ENCODE results near the gene TAF8. TPM values are rescaled to one million over a fixed set of nuclear protein-coding genes. Genes with fewer than 3 reads are reported as not detected.

TAF8 gene
- total RNA-seq, 1 donor: 16.3 TPM

DNA sequence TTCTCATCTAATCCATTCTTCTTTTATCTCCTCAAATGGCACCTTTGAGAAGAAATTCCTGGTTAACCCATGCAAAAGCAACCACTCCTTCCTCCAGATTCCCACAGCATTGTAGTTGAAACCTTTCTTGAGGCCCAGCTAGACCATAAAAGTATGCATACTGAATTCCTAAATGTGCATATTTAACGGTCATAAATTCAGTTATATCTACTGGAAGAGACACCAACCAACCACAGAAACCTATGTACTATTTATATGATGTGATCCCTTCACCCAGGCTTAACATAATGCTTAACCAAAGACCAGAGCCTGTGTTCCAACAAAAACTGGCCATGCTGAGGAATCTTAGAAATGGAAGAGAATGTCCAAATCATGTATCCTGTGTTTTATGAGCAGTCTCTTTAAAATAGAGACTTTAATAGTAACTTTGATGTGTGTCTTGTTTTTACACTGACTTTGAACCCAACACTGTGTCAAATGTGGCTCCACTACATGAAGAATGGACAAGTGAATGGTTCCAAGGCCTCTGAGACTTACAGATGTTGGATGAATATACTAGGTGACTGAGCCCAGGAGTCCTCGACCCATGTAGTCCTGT is 11.4 kb upstream of the TAF8 start:
- Histone ChIP-seq H3K4me1 (ENCODE audit: insufficient read depth, low read length) (no peaks in the 10 kb centered on the region), H3K9me3 (ENCODE audit: low read depth, low read length) (no peaks in the 10 kb centered on the region), H3K4me3 (ENCODE audit: insufficient read depth, low read length) (no peak overlapping the region), H3K36me3 (ENCODE audit: insufficient read depth, low read length) (no peaks in the 10 kb centered on the region), H3K79me2 (ENCODE audit: insufficient read depth, low read length) (no peaks in the 10 kb centered on the region), H3K4me2 (ENCODE audit: insufficient read depth, low read length) (no peak overlapping the region), H3K27me3 (ENCODE audit: insufficient read depth, low read length) (peaks cover 2% of the 10 kb centered on the region), H4K20me1 (ENCODE audit: insufficient read depth, low read length) (no peaks in the 10 kb centered on the region), H3K27ac (ENCODE audit: low read depth, low read length) (no peak overlapping the region), H2AFZ (ENCODE audit: low read length) (no peak overlapping the region)
- TF ChIP-seq, protein P1, sequence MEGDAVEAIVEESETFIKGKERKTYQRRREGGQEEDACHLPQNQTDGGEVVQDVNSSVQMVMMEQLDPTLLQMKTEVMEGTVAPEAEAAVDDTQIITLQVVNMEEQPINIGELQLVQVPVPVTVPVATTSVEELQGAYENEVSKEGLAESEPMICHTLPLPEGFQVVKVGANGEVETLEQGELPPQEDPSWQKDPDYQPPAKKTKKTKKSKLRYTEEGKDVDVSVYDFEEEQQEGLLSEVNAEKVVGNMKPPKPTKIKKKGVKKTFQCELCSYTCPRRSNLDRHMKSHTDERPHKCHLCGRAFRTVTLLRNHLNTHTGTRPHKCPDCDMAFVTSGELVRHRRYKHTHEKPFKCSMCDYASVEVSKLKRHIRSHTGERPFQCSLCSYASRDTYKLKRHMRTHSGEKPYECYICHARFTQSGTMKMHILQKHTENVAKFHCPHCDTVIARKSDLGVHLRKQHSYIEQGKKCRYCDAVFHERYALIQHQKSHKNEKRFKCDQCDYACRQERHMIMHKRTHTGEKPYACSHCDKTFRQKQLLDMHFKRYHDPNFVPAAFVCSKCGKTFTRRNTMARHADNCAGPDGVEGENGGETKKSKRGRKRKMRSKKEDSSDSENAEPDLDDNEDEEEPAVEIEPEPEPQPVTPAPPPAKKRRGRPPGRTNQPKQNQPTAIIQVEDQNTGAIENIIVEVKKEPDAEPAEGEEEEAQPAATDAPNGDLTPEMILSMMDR (IDR thresholded peaks at IDR 0.05; ENCODE audit: extremely low read depth, low read depth, low read length): no peak
- no peak for DNase-seq (ENCODE audit: insufficient read length, low spot score, missing footprints)

DNA sequence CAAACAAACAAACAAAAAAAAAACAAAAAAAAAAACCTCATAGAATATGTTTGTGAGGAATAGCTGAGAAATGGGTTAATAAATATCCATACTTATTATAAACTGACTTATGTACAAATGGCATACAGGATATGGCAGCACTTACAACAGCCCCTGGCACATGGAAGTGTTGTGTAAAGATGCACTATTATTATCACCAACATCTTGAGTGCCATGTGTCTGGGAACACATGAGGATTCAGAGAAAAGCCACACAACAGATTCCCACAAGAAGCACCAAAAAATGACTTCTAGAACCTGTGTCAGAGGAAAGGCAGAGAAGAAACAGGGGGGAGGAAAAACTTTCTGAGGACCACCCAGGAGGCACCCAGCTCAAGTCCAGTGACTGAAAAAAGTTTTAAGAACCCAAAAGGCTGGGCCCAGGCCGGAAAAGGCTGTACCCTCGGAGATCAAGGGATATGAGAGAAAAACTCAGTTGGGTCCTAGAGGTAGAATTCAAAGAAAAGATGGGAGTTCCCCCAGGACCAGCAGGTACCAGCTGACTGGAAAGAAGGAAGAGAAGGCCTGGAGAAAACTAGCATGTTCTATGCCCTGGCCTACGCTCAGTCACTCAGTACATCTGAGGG is 9.4 kb upstream of the TAF8 start:
- Histone ChIP-seq H3K27me3 (ENCODE audit: insufficient read depth, low read length) (peaks cover 2% of the 10 kb centered on the region), H3K27ac (ENCODE audit: low read depth, low read length) (no peak overlapping the region)
- TF ChIP-seq, protein P1 (IDR thresholded peaks at IDR 0.05; ENCODE audit: extremely low read depth, low read depth, low read length): no peak

DNA sequence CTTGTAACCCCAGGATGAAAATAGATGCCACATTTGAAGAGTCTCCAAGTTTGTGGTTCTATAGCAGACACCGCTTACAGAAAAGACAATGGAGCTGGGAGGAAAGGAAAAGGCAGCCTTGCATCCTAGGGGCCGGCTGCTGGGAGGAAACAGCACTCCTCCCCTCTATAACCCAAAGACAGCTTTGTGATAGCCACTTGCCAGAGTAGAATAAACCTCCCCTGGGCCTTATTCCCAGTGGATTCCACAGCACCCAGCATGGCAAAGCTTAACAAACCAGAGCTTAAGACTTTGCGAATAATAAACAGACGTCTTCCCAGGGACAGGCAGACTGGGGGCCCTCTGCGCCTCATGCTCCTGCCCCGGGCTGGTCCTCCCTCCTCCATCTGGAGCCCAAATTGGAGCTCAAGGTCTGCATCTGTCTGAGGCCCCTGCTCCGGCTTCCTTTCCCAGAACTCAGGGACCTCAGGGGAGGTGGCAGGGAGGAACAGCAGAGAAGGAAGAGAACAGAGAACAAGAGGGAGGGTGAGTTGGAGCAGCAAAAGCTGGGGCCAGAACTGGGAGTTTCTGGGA is 8.8 kb upstream of the TAF8 start:
- Histone ChIP-seq H3K27me3 (ENCODE audit: insufficient read depth, low read length) (peaks cover 2% of the 10 kb centered on the region), H3K36me3 (ENCODE audit: insufficient read depth, low read length) (no peaks in the 10 kb centered on the region), H3K27ac (ENCODE audit: low read depth, low read length) (no peak overlapping the region), H3K9me3 (ENCODE audit: low read depth, low read length) (no peaks in the 10 kb centered on the region), H2AFZ (ENCODE audit: low read length) (peak overlapping the region; percentile 22), H3K4me1 (ENCODE audit: insufficient read depth, low read length) (peaks cover 11% of the 10 kb centered on the region), H3K4me3 (ENCODE audit: insufficient read depth, low read length) (no peak overlapping the region), H3K4me2 (ENCODE audit: insufficient read depth, low read length) (no peak overlapping the region), H3K79me2 (ENCODE audit: insufficient read depth, low read length) (no peaks in the 10 kb centered on the region), H4K20me1 (ENCODE audit: insufficient read depth, low read length) (no peaks in the 10 kb centered on the region)
- TF ChIP-seq, protein P1 (IDR thresholded peaks at IDR 0.05; ENCODE audit: extremely low read depth, low read depth, low read length): no peak
- DNase-seq (ENCODE audit: insufficient read length, low spot score, missing footprints): no peak

More for the DNA sequence above, 9.4 kb upstream of the TAF8 start:
- no peak for DNase-seq (ENCODE audit: insufficient read length, low spot score, missing footprints)
- Histone ChIP-seq H3K79me2 (ENCODE audit: insufficient read depth, low read length) (no peaks in the 10 kb centered on the region), H3K4me3 (ENCODE audit: insufficient read depth, low read length) (no peak overlapping the region), H3K4me1 (ENCODE audit: insufficient read depth, low read length) (peaks cover 11% of the 10 kb centered on the region), H3K4me2 (ENCODE audit: insufficient read depth, low read length) (no peak overlapping the region), H3K36me3 (ENCODE audit: insufficient read depth, low read length) (no peaks in the 10 kb centered on the region), H3K9me3 (ENCODE audit: low read depth, low read length) (no peaks in the 10 kb centered on the region), H4K20me1 (ENCODE audit: insufficient read depth, low read length) (no peaks in the 10 kb centered on the region), H2AFZ (ENCODE audit: low read length) (peak overlapping the region; percentile 22)

DNA sequence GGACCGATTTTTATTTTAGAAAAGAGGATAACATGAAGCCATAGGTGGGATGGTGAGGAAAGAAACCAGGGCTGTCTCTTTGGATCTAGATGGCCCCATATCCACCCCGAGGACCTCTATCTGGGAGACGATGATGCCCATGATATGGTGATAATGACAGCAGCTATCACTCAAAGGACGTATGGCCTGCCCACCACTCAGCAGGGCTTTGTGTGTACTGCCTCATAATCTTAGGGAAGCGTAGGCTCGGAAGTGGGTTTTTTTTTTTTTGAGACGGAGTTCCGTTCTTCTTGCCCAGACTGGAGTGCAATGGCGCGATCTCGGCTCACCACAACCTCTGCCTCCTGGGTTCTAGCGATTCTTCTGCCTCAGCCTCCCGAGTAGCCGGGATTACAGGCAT is 8.2 kb upstream of the TAF8 start:
- H4K20me1 ChIP-seq (ENCODE audit: insufficient read depth, low read length): no peaks in the 10 kb centered on the region
- H3K4me2 ChIP-seq (ENCODE audit: insufficient read depth, low read length): no peak overlapping the region
- H3K4me1 ChIP-seq (ENCODE audit: insufficient read depth, low read length): peaks cover 11% of the 10 kb centered on the region
- TF ChIP-seq, protein P1 (IDR thresholded peaks at IDR 0.05; ENCODE audit: extremely low read depth, low read depth, low read length): no peak
- no peak for DNase-seq (ENCODE audit: insufficient read length, low spot score, missing footprints)
- H3K27me3 ChIP-seq (ENCODE audit: insufficient read depth, low read length): peaks cover 4% of the 10 kb centered on the region
- H3K36me3 ChIP-seq (ENCODE audit: insufficient read depth, low read length): no peaks in the 10 kb centered on the region
- no peak overlapping the region for H3K27ac ChIP-seq (ENCODE audit: low read depth, low read length)
- H3K4me3 ChIP-seq (ENCODE audit: insufficient read depth, low read length): no peak overlapping the region
- H3K9me3 ChIP-seq (ENCODE audit: low read depth, low read length): no peaks in the 10 kb centered on the region
- H2AFZ ChIP-seq (ENCODE audit: low read length): no peak overlapping the region
- H3K79me2 ChIP-seq (ENCODE audit: insufficient read depth, low read length): no peaks in the 10 kb centered on the region
